HEK293T (cell line): ENCODE data around the gene SLC49A3.

Experiments
- LEF1 ChIP-seq: fragments of 450-650 bp; IDR thresholded peaks from 2 replicates; pipeline ENCODE4 v1.6.1; 2017; ENCODE audit warnings: mild to moderate bottlenecking, borderline replicate concordance
- NFRKB ChIP-seq: fragments of 450-650 bp; IDR thresholded peaks from 2 replicates; pipeline ENCODE4 v1.6.1; 2016; ENCODE audit warnings: mild to moderate bottlenecking, moderate library complexity

GRCh38 chr4:704198-704891, 15.4 kb upstream of the SLC49A3 start:
- TF ChIP-seq LEF1 (no peak), NFRKB (no peak)
